Activated CD8-positive, alpha-beta memory T cell treated with anti-CD3 and anti-CD28 coated beads, Interleukin-2, amount 50 U/mL, for 4 hours (primary cell): ENCODE measurements around the gene S100P.

Experiments
- DNase-seq: peaks from one replicate; pipeline ENCODE4 v3.0.0-alpha.2; 2020

The S100P gene

GRCh38 chr4:6727081-6727942 lies 33.6 kb downstream of the S100P start:
- DNase-seq, result no peak

- no peak for DNase-seq
Observed at GRCh38 chr4:6727943-6728250, 34.2 kb downstream of the S100P start.

- no peak for DNase-seq
Observed at GRCh38 chr4:6728320-6729029, 34.8 kb downstream of the S100P start.

GRCh38 chr4:6730603-6731317 lies 37.1 kb downstream of the S100P start:
- no peak for DNase-seq

- no peak for DNase-seq
Observed at GRCh38 chr4:6731318-6731675, 37.6 kb downstream of the S100P start.

GRCh38 chr4:6731780-6732179 lies 38.1 kb downstream of the S100P start:
- DNase-seq, result no peak

GRCh38 chr4:6732441-6733357 lies 39.0 kb downstream of the S100P start:
- DNase-seq, result no peak

GRCh38 chr4:6733358-6734164 lies 39.9 kb downstream of the S100P start:
- no peak for DNase-seq

- DNase-seq, result no peak
Observed at GRCh38 chr4:6734165-6734786, 40.6 kb downstream of the S100P start.

- no peak for DNase-seq
Observed at GRCh38 chr4:6739920-6740319, 46.2 kb downstream of the S100P start.

- no peak for DNase-seq
Observed at GRCh38 chr4:6740347-6740746, 46.7 kb downstream of the S100P start.

GRCh38 chr4:6742507-6742906 lies 48.8 kb downstream of the S100P start:
- DNase-seq, result no peak

- DNase-seq, result no peak
Observed at GRCh38 chr4:6742989-6743388, 49.3 kb downstream of the S100P start.
